ENCODE measurements around the gene NRM.

DNA sequence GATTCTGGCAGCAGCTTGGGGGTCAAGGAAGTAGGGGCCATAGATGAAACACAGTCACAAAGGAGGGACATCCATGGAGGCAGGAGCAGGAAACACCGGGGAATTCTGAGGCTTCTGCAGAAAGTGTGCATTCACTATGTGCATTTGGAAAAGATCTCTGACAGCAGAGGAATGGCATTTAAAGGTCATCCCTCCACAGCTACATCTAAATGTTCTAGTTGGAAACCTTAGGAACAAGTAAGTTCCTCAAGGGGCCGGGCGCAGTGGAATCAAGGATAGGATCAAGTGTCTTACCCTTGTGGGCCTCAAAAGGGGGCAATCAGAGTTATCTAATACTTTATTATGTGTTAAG is 35.1 kb downstream of the NRM start:
- TF ChIP-seq CTCF (IDR thresholded peaks at IDR 0.05 in 2 of 3, conservative IDR thresholded peaks at IDR 0.05 in 1 of 3; ENCODE audit: borderline replicate concordance in 1 of 3, insufficient read depth in 1 of 3, low read depth in 2 of 3, low read length in 2 of 3) (no peak), POLR2A (IDR thresholded peaks at IDR 0.05; ENCODE audit: borderline replicate concordance, extremely low read depth, insufficient read depth, insufficient read length) (no peak), POLR2AphosphoS5 (IDR thresholded peaks at IDR 0.05; ENCODE audit: low read depth, low read length) (no peak)
